ENCODE measurements around the gene RBM33. TPM values are rescaled to one million over a fixed set of nuclear protein-coding genes. Genes with fewer than 3 reads are reported as not detected.

The RBM33 gene
- total and polyA plus RNA-seq, 2 of the 13 experiments (the other 11 are each of a cell fraction or from before 2014, with no cell fraction given): 12.4 to 28.9 TPM

- no peaks in the 10 kb centered on the region for H3K27me3 ChIP-seq (ENCODE audit: control insufficient read depth in 1 of 2, insufficient read depth in 2 of 2, low read length in 2 of 2)
- POLR2A ChIA-PET: interaction anchor here (3.5 kb wide), 1 partner anchor 17 kb away, joined by 15 read pairs; no protein-coding TSS in a partner anchor
- in situ Hi-C loops (cut with HindIII; ENCODE audit: extremely low pct_ligation_motif_present, low pct_unique_long_range_greater_than_20kb): no loop called here
- no peak for DNase-seq (ENCODE audit: low spot score)
- ATAC-seq: no peak
- no peak overlapping the region for H3K4me3 ChIP-seq (replicated peaks in 1 of 3; ENCODE audit: insufficient read depth in 1 of 3, low read depth in 2 of 3, low read length in 3 of 3)
- peaks cover 16% of the 10 kb centered on the region for H3K4me1 ChIP-seq (ENCODE audit: insufficient read depth, low read length)
- WGBS (ENCODE audit: low lambda C conversion rate): 100% methylated on average over 1 of the region's 7 CpGs
- CTCF ChIA-PET (ENCODE audit: low intra/inter-chr PET ratio, low total read pairs): no interaction called here
- no peaks in the 10 kb centered on the region for H4K20me1 ChIP-seq (ENCODE audit: insufficient read depth, low read length)
- FAIRE-seq: no peak
- no peaks in the 10 kb centered on the region for H3K9me3 ChIP-seq (ENCODE audit: low read length)
- intact Hi-C loops (cut with micrococcal nuclease; ENCODE audit: unreplicated experiment): no loop called here
- H3K79me2 ChIP-seq (ENCODE audit: insufficient read depth, low read length): no peaks in the 10 kb centered on the region
- no peaks in the 10 kb centered on the region for H3K36me3 ChIP-seq (replicated peaks in 1 of 2; ENCODE audit: control insufficient read depth in 1 of 2, insufficient read depth in 2 of 2, low read length in 2 of 2)
- H3K4me2 ChIP-seq (ENCODE audit: low read depth, low read length): no peak overlapping the region
- BruUV-seq (replicated peaks): no TSS peak
- H2AFZ ChIP-seq (ENCODE audit: low read length): no peak overlapping the region
- TF ChIP-seq FOXJ3 (CRISPR knock-in tag; IDR thresholded peaks at IDR 0.05; ENCODE audit: borderline replicate concordance) (no peak), ZNF224 (CRISPR knock-in tag; IDR thresholded peaks at IDR 0.05) (no peak), ZNF781 (CRISPR knock-in tag; IDR thresholded peaks at IDR 0.05; ENCODE audit: borderline replicate concordance, not compliant biosample characterization) (no peak), ZNF496 (CRISPR knock-in tag; IDR thresholded peaks at IDR 0.05; ENCODE audit: insufficient replicate concordance) (no peak), SMYD3 (CRISPR knock-in tag; IDR thresholded peaks at IDR 0.05) (no peak), ATM (IDR thresholded peaks at IDR 0.05; ENCODE audit: borderline replicate concordance) (no peak), TRIM22 (IDR thresholded peaks at IDR 0.05) (no peak), ZNF44 (CRISPR knock-in tag; IDR thresholded peaks at IDR 0.05) (no peak)
- TF ChIP-seq, protein P1, sequence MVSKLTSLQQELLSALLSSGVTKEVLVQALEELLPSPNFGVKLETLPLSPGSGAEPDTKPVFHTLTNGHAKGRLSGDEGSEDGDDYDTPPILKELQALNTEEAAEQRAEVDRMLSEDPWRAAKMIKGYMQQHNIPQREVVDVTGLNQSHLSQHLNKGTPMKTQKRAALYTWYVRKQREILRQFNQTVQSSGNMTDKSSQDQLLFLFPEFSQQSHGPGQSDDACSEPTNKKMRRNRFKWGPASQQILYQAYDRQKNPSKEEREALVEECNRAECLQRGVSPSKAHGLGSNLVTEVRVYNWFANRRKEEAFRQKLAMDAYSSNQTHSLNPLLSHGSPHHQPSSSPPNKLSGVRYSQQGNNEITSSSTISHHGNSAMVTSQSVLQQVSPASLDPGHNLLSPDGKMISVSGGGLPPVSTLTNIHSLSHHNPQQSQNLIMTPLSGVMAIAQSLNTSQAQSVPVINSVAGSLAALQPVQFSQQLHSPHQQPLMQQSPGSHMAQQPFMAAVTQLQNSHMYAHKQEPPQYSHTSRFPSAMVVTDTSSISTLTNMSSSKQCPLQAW (CRISPR knock-in tag; IDR thresholded peaks at IDR 0.05): no peak
- H3K27ac ChIP-seq (ENCODE audit: extremely low read length, insufficient read depth, low read length): no peak overlapping the region
- H3K9ac ChIP-seq (ENCODE audit: insufficient read depth, low read depth, low read length): no peak overlapping the region
Observed at GRCh38 chr7:155602750-155603149, 41.7 kb upstream of the RBM33 start.
